ENCODE data around the gene SPOP.
A peak's percentile ranks its signal among the peaks of the same experiment; 100 is the strongest.

- TF ChIP-seq, protein P1, sequence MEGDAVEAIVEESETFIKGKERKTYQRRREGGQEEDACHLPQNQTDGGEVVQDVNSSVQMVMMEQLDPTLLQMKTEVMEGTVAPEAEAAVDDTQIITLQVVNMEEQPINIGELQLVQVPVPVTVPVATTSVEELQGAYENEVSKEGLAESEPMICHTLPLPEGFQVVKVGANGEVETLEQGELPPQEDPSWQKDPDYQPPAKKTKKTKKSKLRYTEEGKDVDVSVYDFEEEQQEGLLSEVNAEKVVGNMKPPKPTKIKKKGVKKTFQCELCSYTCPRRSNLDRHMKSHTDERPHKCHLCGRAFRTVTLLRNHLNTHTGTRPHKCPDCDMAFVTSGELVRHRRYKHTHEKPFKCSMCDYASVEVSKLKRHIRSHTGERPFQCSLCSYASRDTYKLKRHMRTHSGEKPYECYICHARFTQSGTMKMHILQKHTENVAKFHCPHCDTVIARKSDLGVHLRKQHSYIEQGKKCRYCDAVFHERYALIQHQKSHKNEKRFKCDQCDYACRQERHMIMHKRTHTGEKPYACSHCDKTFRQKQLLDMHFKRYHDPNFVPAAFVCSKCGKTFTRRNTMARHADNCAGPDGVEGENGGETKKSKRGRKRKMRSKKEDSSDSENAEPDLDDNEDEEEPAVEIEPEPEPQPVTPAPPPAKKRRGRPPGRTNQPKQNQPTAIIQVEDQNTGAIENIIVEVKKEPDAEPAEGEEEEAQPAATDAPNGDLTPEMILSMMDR (IDR thresholded peaks at IDR 0.05), result peak in 1 of 3 donors; percentile 66
- no peak for TF ChIP-seq POLR2A (IDR thresholded peaks at IDR 0.05)
These were observed 30.0 kb upstream of the SPOP start, which contains the start of gene SLC35B1 for GRCh38 chr17:49707608-49708514.
